ENCODE measurements around the gene ICA1. TPM values are rescaled to one million over a fixed set of nuclear protein-coding genes. Genes with fewer than 3 reads are reported as not detected.

The ICA1 gene
- total RNA-seq, 4 donors from 2014 or later: 9.7 to 61.8 (median 31.6) TPM

DNA sequence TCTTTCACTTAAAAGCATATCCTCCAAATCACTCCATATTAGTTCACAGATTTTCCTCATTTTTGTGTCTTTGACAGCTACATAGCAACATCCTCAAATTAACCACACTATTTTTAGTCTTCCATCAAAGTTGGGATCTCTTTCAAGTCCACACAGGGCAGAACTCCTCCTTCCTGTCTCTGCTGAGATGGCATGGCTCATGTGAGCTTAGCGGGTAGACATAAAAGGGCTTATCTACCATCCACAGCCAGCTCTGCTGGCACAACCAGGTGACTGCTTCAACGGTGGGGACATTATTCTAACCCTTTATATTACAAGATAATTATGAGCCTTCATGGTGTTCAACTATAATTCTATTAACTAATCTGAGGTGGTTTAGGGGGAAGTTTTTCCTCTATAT is 35.5 kb downstream of the ICA1 start:
- DNase-seq (ENCODE audit: low spot score) (no peak), ATAC-seq (ENCODE audit: low FRiP score) (no peak)
- TF ChIP-seq, protein P1, sequence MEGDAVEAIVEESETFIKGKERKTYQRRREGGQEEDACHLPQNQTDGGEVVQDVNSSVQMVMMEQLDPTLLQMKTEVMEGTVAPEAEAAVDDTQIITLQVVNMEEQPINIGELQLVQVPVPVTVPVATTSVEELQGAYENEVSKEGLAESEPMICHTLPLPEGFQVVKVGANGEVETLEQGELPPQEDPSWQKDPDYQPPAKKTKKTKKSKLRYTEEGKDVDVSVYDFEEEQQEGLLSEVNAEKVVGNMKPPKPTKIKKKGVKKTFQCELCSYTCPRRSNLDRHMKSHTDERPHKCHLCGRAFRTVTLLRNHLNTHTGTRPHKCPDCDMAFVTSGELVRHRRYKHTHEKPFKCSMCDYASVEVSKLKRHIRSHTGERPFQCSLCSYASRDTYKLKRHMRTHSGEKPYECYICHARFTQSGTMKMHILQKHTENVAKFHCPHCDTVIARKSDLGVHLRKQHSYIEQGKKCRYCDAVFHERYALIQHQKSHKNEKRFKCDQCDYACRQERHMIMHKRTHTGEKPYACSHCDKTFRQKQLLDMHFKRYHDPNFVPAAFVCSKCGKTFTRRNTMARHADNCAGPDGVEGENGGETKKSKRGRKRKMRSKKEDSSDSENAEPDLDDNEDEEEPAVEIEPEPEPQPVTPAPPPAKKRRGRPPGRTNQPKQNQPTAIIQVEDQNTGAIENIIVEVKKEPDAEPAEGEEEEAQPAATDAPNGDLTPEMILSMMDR (IDR thresholded peaks at IDR 0.05): no peak

DNA sequence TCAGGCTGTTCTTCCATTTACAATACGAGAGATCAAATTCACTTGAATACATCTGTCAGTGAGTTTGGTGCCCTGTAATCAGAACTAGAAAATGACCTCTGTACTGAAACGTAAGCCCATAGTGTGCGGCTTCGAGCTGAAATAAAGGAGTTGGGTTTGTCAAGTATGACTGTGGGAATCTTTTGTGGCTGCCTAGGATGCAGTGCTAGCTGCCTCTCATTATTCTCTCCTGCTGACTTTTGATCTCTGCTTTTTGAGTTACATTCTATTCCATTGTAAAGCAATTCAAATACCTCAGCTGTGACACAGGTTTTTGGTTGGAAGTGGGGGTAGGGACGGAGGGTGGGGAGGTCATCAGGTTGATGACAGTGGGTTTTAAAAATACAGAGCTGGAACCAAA is 40.4 kb downstream of the ICA1 start:
- no peak for ATAC-seq (ENCODE audit: low FRiP score)
- no peak for DNase-seq (ENCODE audit: low spot score)
- TF ChIP-seq, protein P1 (IDR thresholded peaks at IDR 0.05): no peak

DNA sequence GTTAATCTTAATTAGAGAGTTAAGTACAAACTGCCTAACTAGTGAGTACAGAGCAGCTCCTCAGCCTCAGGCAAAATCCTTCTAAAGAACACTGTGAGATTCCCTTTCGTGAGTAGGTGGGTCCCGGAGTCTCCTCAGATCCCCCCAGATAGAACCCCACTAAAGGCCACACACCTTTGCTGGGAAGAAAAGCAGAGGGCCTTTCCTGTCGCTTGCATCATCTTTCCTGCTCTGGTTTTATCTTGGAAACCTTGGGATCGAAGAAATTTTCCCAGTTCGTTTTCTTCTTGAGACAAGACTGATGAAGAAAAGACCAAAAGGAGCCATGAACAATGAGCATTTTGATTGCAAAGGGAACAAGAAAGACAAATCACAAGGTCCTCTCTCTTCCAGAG is 40.9 kb downstream of the ICA1 start:
- DNase-seq (ENCODE audit: low spot score): no peak
- no peak for ATAC-seq (ENCODE audit: low FRiP score)
- TF ChIP-seq, protein P1 (IDR thresholded peaks at IDR 0.05): no peak

DNA sequence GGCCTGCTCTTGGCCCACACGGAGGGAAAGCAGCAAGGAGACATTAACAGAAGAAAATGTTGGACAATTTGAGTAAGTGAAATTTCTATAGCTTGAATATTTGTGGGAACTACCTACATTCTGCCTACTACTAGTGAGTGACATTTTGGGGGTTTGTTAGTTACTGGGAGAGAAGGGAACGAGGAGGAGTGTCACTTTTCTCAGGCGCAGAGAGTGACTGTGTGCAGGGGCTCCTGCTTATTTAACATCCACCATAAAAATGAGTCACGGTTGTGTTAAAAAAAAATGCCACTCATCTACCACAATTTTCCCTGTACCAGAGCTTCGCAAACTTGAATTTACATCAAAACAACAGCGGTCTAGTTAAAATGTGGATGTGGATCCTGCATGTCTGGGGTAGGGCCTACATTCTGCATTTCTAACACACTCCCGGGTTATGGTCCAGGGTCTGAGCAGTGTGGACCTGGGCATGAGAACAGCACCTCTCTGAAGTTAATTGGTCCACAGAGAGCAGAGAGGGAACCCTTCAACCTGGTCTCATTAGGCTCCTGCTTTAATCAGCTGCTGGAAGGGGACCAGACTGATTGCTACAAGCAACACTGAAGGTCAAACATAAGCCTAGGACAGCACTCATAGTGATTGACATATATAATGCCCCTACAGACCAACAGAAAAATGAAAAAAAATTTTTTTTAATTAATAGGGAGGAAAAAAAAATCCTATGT is 41.4 kb downstream of the ICA1 start:
- no peak for DNase-seq (ENCODE audit: low spot score)
- ATAC-seq (ENCODE audit: low FRiP score): no peak
- TF ChIP-seq, protein P1 (IDR thresholded peaks at IDR 0.05): no peak

DNA sequence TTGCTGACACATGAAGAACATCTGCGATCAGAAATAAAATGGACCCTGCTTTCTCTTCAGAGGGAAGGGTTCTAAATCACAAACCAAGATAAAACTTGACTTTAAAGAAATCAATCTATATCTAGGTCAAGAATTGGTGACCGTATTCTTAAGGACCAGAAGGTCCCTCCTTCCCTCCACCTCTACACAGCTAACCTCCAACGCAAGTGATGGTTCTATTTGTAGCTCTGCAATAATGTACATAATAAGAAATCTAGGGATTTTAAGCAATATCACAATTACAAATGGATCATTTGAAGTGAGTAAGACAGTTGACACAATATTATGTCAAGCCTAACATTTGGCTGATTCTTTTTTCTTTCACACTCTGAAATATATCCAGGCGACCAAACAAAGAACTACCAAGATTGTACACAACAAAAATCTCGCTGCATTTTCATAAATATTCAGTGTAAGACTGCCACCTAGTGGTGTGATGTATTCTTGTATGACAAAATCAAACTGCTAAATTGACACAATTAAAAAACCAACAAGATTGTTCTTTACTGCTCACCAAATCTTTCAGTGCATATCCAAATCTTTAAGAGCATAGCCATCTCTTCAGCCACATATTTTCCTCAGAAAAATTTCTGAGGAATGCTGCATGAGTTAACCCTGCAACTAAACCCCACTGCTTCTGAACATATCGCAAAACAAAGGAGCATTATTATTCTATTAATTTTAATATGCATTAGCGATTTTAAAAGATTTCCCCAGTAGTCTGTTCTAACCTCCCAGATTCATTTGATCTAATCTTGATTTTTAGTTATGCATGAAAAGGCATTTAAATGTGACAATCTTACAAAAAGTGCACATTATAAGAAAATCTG is 44.5 kb downstream of the ICA1 start:
- TF ChIP-seq, protein P1 (IDR thresholded peaks at IDR 0.05): no peak
- no peak for DNase-seq (ENCODE audit: low spot score)
- ATAC-seq (ENCODE audit: low FRiP score): no peak

DNA sequence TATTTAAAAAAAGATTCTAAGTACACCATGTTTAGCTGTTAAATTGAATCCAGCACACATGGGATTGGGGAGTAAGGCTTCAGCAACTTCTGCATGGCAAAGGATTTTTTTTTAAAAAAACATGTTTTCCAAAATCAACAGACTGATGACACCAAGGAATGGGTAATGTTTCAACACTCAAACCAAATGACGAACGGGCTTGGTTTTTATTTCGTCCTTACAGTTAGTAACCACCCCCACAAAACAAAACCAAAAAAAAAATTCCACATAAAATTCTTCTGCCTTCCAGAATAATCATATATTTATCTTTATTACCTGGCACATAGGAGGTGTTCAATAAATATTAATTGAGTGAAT is 45.7 kb downstream of the ICA1 start:
- no peak for DNase-seq (ENCODE audit: low spot score)
- no peak for ATAC-seq (ENCODE audit: low FRiP score)
- TF ChIP-seq, protein P1 (IDR thresholded peaks at IDR 0.05): no peak

Measured in omental fat pad (tissue), 4 donors.